Left forelimb (tissue), 1 donor: Measurements from ENCODE around the gene TSPYL6.
"Not testable (repeated sequence)": the region's sequence is repeated elsewhere in the genome, so short reads cannot be mapped to it uniquely, and the experiment has no call there.

Source experiments
- DNase-seq: peaks from one replicate; pipeline ENCODE4 v3.0.0-alpha.2; 2018; ENCODE audit warnings: low spot score

Gene TSPYL6

GRCh38 chr2:54256091-54256694, at the start of gene TSPYL6:
Gene TSPYL6, minus strand, starts transcription at chr2:54256229. Its CDS starts 78 bp downstream, at chr2:54256151.
- no peak for DNase-seq

- no peak for DNase-seq
These were observed 47.6 kb upstream of the TSPYL6 start for GRCh38 chr2:54303631-54304030.

GRCh38 chr2:54298514-54298913, 42.5 kb upstream of the TSPYL6 start:
- DNase-seq = no peak

- DNase-seq = no peak
These were observed 39.9 kb upstream of the TSPYL6 start for GRCh38 chr2:54295911-54296310.

- not testable (repeated sequence) for DNase-seq
These were observed 38.6 kb upstream of the TSPYL6 start for GRCh38 chr2:54294665-54295064.

GRCh38 chr2:54290356-54291025, 34.5 kb upstream of the TSPYL6 start:
- DNase-seq = no peak

GRCh38 chr2:54289917-54290316, 33.9 kb upstream of the TSPYL6 start:
- DNase-seq = no peak

GRCh38 chr2:54287532-54287931, 31.5 kb upstream of the TSPYL6 start:
- DNase-seq = no peak

GRCh38 chr2:54285451-54285850, 29.4 kb upstream of the TSPYL6 start:
- no peak for DNase-seq

GRCh38 chr2:54284826-54285225, 28.8 kb upstream of the TSPYL6 start:
- no peak for DNase-seq

GRCh38 chr2:54279385-54279784, 23.4 kb upstream of the TSPYL6 start:
- DNase-seq = no peak

- DNase-seq = no peak
These were observed 19.5 kb upstream of the TSPYL6 start for GRCh38 chr2:54275541-54275940.

- DNase-seq = no peak
These were observed 18.8 kb upstream of the TSPYL6 start for GRCh38 chr2:54274781-54275242.

- DNase-seq = no peak
These were observed 16.0 kb upstream of the TSPYL6 start for GRCh38 chr2:54271843-54272627.

- DNase-seq = no peak
These were observed 15.2 kb upstream of the TSPYL6 start for GRCh38 chr2:54271189-54271588.

- no peak for DNase-seq
These were observed 11.5 kb upstream of the TSPYL6 start for GRCh38 chr2:54267577-54267976.

- DNase-seq = not testable (repeated sequence)
These were observed 9.1 kb upstream of the TSPYL6 start for GRCh38 chr2:54265081-54265480.

- DNase-seq = no peak
These were observed 6.2 kb upstream of the TSPYL6 start for GRCh38 chr2:54262015-54262765.

GRCh38 chr2:54261537-54261936, 5.5 kb upstream of the TSPYL6 start:
- no peak for DNase-seq

- no peak for DNase-seq
These were observed 4.2 kb upstream of the TSPYL6 start for GRCh38 chr2:54260241-54260595.

GRCh38 chr2:54259413-54260240, 3.6 kb upstream of the TSPYL6 start:
- DNase-seq = no peak
